Thyroid gland (tissue), 4 donors: ENCODE measurements around the gene DENND10. TPM values are rescaled to one million over a fixed set of nuclear protein-coding genes. Genes with fewer than 3 reads are reported as not detected.

ENCODE experiments used
- DNase-seq, 2 donors: peaks; one replicate each; pipeline ENCODE4 v3.0.0-alpha.2; 2019
- H3K27ac ChIP-seq, 3 donors: fragments of 200-600 bp; sonication (generic); 1 replicate in 2 of 3; 2 replicates in 1 of 3; pipeline ENCODE4 v1.5.1; 2016 to 2019; ENCODE audit warnings: mild to moderate bottlenecking in 1 of 3, moderate library complexity in 1 of 3
- H3K27me3 ChIP-seq: fragments of 200-600 bp; sonication (generic); one replicate; pipeline ENCODE4 v1.5.1; 2019
- H3K36me3 ChIP-seq, 2 donors: fragments of 200-600 bp; sonication (generic); one replicate each; pipeline ENCODE4 v1.5.1; 2016 to 2019
- H3K4me1 ChIP-seq, 2 donors: fragments of 200-600 bp; sonication (generic); one replicate each; pipeline ENCODE4 v1.5.1; 2017 to 2019
- H3K4me3 ChIP-seq, 3 donors: fragments of 200-600 bp; sonication (generic); replicated peaks in 1 of 3; 1 replicate in 2 of 3; 2 replicates in 1 of 3; pipeline ENCODE4 v1.5.1; 2016; ENCODE audit warnings: mild to moderate bottlenecking in 1 of 3
- H3K9me3 ChIP-seq: fragments of 200-600 bp; sonication (generic); one replicate; pipeline ENCODE4 v1.5.1; 2017
- CTCF ChIP-seq, 6 experiments: fragments of 200-600 bp in 3 of 6; fragments of 450-650 bp in 3 of 6; sonication (generic) in 3 of 6; IDR thresholded peaks; one replicate each; pipeline ENCODE4 v1.5.1; 2016 to 2019; ENCODE audit warnings: antibody characterized with exemption in 6 of 6, mild to moderate bottlenecking in 2 of 6, inconsistent platforms in 1 of 6, moderate library complexity in 1 of 6
- POLR2A ChIP-seq, 2 donors: fragments of 450-650 bp; IDR thresholded peaks; one replicate each; pipeline ENCODE4 v1.6.1; 2017; ENCODE audit warnings: antibody characterized with exemption in 2 of 2, mild to moderate bottlenecking in 2 of 2, moderate library complexity in 1 of 2
- WGBS, 2 donors: methylation state at CpG; one replicate each; pipeline ENCODE4 v1.1.5; 2017; 5-methylcytosine and 5-hydroxymethylcytosine counted together
- intact Hi-C: fragments of 100-400 bp; cut with DNase I; formaldehyde crosslinking; loops from one replicate; pipeline ENCODE4 v1.15.1; 2023
- total RNA-seq, 4 donors: library from RNA; depleted of rRNA; stranded (reverse); fragments of >200 nt; gene quantifications; one replicate each; pipeline ENCODE4 v1.2.3, GENCODE V29; 2016

DENND10 gene
- total RNA-seq, 4 donors from 2014 or later, result 46.4 to 55.3 (median 53.1) TPM

GRCh38 chr10:119115926-119116325 lies 12.0 kb downstream of the DENND10 start:
- H3K4me3 ChIP-seq, result no peak overlapping the region
- no peaks in the 10 kb centered on the region for H3K27me3 ChIP-seq
- no peaks in the 10 kb centered on the region for H3K4me1 ChIP-seq
- intact Hi-C loops, result no loop called here
- 91 to 94% methylated on average over 9 of the region's 9 CpGs for WGBS, 2 donors
- no peak for TF ChIP-seq CTCF (IDR thresholded peaks at IDR 0.05)
- no peak for TF ChIP-seq POLR2A (IDR thresholded peaks at IDR 0.05)
- H3K27ac ChIP-seq, result no peak overlapping the region
- DNase-seq, result no peak
- no peaks in the 10 kb centered on the region for H3K9me3 ChIP-seq
- H3K36me3 ChIP-seq, result peaks cover 28 to 48% of the 10 kb centered on the region in 2 donors

GRCh38 chr10:119116326-119116951 lies 12.5 kb downstream of the DENND10 start:
- H3K36me3 ChIP-seq, result peaks cover 25 to 45% of the 10 kb centered on the region in 2 donors
- H3K9me3 ChIP-seq, result no peaks in the 10 kb centered on the region
- H3K27ac ChIP-seq, result no peak overlapping the region
- intact Hi-C loops, result no loop called here
- no peak for DNase-seq
- no peaks in the 10 kb centered on the region for H3K4me1 ChIP-seq
- no peak for TF ChIP-seq POLR2A (IDR thresholded peaks at IDR 0.05)
- TF ChIP-seq CTCF (IDR thresholded peaks at IDR 0.05), result no peak
- H3K4me3 ChIP-seq, result no peak overlapping the region
- H3K27me3 ChIP-seq, result no peaks in the 10 kb centered on the region
- 94 to 95% methylated on average over 6 of the region's 6 CpGs for WGBS, 2 donors

GRCh38 chr10:119118231-119118630 lies 14.3 kb downstream of the DENND10 start:
- H3K4me3 ChIP-seq, result no peak overlapping the region
- H3K36me3 ChIP-seq, result peaks cover 25 to 45% of the 10 kb centered on the region in 2 donors
- H3K27me3 ChIP-seq, result no peaks in the 10 kb centered on the region
- no peaks in the 10 kb centered on the region for H3K4me1 ChIP-seq
- intact Hi-C loops, result no loop called here
- no peak for DNase-seq
- no peaks in the 10 kb centered on the region for H3K9me3 ChIP-seq
- 94 to 95% methylated on average over 5 of the region's 5 CpGs for WGBS, 2 donors
- H3K27ac ChIP-seq, result no peak overlapping the region
- TF ChIP-seq POLR2A (IDR thresholded peaks at IDR 0.05) (no peak), CTCF (IDR thresholded peaks at IDR 0.05) (no peak)

GRCh38 chr10:119119400-119119799 lies 15.5 kb downstream of the DENND10 start:
- DNase-seq, result no peak
- intact Hi-C loops, result no loop called here
- H3K27ac ChIP-seq, result no peak overlapping the region
- no peaks in the 10 kb centered on the region for H3K9me3 ChIP-seq
- no peak for TF ChIP-seq CTCF (IDR thresholded peaks at IDR 0.05)
- no peak for TF ChIP-seq POLR2A (IDR thresholded peaks at IDR 0.05)
- 71 to 100% methylated on average over 1 of the region's 1 CpG for WGBS, 2 donors
- H3K27me3 ChIP-seq, result no peaks in the 10 kb centered on the region
- H3K36me3 ChIP-seq, result peaks cover 27 to 35% of the 10 kb centered on the region in 2 donors
- no peak overlapping the region for H3K4me3 ChIP-seq
- no peaks in the 10 kb centered on the region for H3K4me1 ChIP-seq

DNA sequence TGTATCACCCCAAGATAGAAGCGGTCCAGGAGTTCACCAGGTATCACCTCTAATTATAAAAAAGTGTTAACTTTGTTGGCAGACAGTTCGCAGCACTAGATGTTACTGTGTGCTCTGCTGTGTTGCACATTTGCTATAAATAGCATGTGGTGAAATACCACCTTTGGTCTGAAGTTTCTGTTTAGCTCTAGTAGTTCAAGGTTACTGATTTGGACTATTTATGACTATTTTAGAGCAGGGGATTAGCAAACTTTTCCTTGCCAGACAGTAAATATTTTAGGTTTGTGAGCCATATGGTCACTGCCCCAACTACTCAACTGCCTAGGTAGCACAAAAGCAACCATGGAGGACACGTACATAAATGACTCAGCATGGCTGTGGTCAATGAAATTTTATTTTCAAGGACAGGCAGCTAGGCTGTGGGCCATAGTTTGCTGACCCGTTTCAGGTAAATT lies 16.5 kb downstream of the DENND10 start:
- H3K4me3 ChIP-seq, result no peak overlapping the region
- H3K9me3 ChIP-seq, result no peaks in the 10 kb centered on the region
- WGBS, 2 donors, result 83 to 92% methylated on average over 4 of the region's 4 CpGs
- TF ChIP-seq CTCF (IDR thresholded peaks at IDR 0.05) (no peak), POLR2A (IDR thresholded peaks at IDR 0.05) (no peak)
- no peaks in the 10 kb centered on the region for H3K4me1 ChIP-seq
- no peak overlapping the region for H3K27ac ChIP-seq
- H3K36me3 ChIP-seq, result peaks cover 31 to 33% of the 10 kb centered on the region in 2 donors
- intact Hi-C loops, result no loop called here
- no peak for DNase-seq
- H3K27me3 ChIP-seq, result no peaks in the 10 kb centered on the region
